C4-2B (cell line): Measurements from ENCODE around the gene ZP3.
"Not testable (repeated sequence)": the region's sequence is repeated elsewhere in the genome, so short reads cannot be mapped to it uniquely, and the experiment has no call there.

Source experiments
- CTCF ChIP-seq: fragments of 450-650 bp; conservative IDR thresholded peaks from 2 replicates; pipeline ENCODE4 v1.5.1; 2017; ENCODE audit warnings: mild to moderate bottlenecking
- ZFX ChIP-seq: fragments of 450-650 bp; IDR thresholded peaks from 2 replicates; pipeline ENCODE4 v1.6.1; 2017

GRCh38 chr7:76417654-76418310 lies 7.0 kb upstream of the ZP3 start:
- TF ChIP-seq CTCF, ZFX: not testable (repeated sequence)
